Measurements from ENCODE around the gene UNC5C. TPM values are rescaled to one million over a fixed set of nuclear protein-coding genes. Genes with fewer than 3 reads are reported as not detected.

The UNC5C gene
- total RNA-seq, 1 donor from 2014 or later = 0.97 TPM

- H3K27me3 Mint-ChIP-seq (ENCODE audit: unreplicated experiment) = no peaks in the 10 kb centered on the region
- H3K36me3 Mint-ChIP-seq (ENCODE audit: low read depth, unreplicated experiment) = no peaks in the 10 kb centered on the region
- no peak overlapping the region for H3K27ac Mint-ChIP-seq (ENCODE audit: unreplicated experiment)
- H3K4me3 Mint-ChIP-seq (ENCODE audit: unreplicated experiment) = no peak overlapping the region
- H3K9me3 Mint-ChIP-seq (ENCODE audit: unreplicated experiment) = no peaks in the 10 kb centered on the region
- DNase-seq (ENCODE audit: low spot score) = no peak
- peaks cover 3% of the 10 kb centered on the region for H3K4me1 Mint-ChIP-seq (ENCODE audit: unreplicated experiment)
- no peak for TF ChIP-seq CTCF (IDR thresholded peaks at IDR 0.05; ENCODE audit: unreplicated experiment)
Observed at GRCh38 chr4:95183656-95184408, 364.9 kb downstream of the UNC5C start.

GRCh38 chr4:95181996-95182306, 366.8 kb downstream of the UNC5C start:
- DNase-seq (ENCODE audit: low spot score) = no peak
- Mint-ChIP-seq H3K27ac (ENCODE audit: unreplicated experiment) (no peak overlapping the region), H3K4me1 (ENCODE audit: unreplicated experiment) (peaks cover 3% of the 10 kb centered on the region), H3K36me3 (ENCODE audit: low read depth, unreplicated experiment) (peaks cover 11% of the 10 kb centered on the region), H3K27me3 (ENCODE audit: unreplicated experiment) (no peaks in the 10 kb centered on the region), H3K4me3 (ENCODE audit: unreplicated experiment) (no peak overlapping the region), H3K9me3 (ENCODE audit: unreplicated experiment) (peaks cover 4% of the 10 kb centered on the region)
- no peak for TF ChIP-seq CTCF (IDR thresholded peaks at IDR 0.05; ENCODE audit: unreplicated experiment)

GRCh38 chr4:95181243-95181995, 367.4 kb downstream of the UNC5C start:
- peaks cover 3% of the 10 kb centered on the region for H3K4me1 Mint-ChIP-seq (ENCODE audit: unreplicated experiment)
- H3K4me3 Mint-ChIP-seq (ENCODE audit: unreplicated experiment) = no peak overlapping the region
- H3K27ac Mint-ChIP-seq (ENCODE audit: unreplicated experiment) = no peak overlapping the region

GRCh38 chr4:95180531-95181242, 368.1 kb downstream of the UNC5C start:
- Mint-ChIP-seq H3K4me3 (ENCODE audit: unreplicated experiment) (no peak overlapping the region), H3K4me1 (ENCODE audit: unreplicated experiment) (peaks cover 3% of the 10 kb centered on the region), H3K9me3 (ENCODE audit: unreplicated experiment) (peaks cover 4% of the 10 kb centered on the region), H3K36me3 (ENCODE audit: low read depth, unreplicated experiment) (peaks cover 12% of the 10 kb centered on the region), H3K27me3 (ENCODE audit: unreplicated experiment) (no peaks in the 10 kb centered on the region), H3K27ac (ENCODE audit: unreplicated experiment) (no peak overlapping the region)
- no peak for DNase-seq (ENCODE audit: low spot score)
- no peak for TF ChIP-seq CTCF (IDR thresholded peaks at IDR 0.05; ENCODE audit: unreplicated experiment)

More at GRCh38 chr4:95181243-95181995, 367.4 kb downstream of the UNC5C start:
- Mint-ChIP-seq H3K27me3 (ENCODE audit: unreplicated experiment) (no peaks in the 10 kb centered on the region), H3K36me3 (ENCODE audit: low read depth, unreplicated experiment) (peaks cover 12% of the 10 kb centered on the region), H3K9me3 (ENCODE audit: unreplicated experiment) (peaks cover 4% of the 10 kb centered on the region)
- TF ChIP-seq CTCF (IDR thresholded peaks at IDR 0.05; ENCODE audit: unreplicated experiment) = no peak
- no peak for DNase-seq (ENCODE audit: low spot score)
